Neutrophil (primary cell): ENCODE data around the gene POFUT2.

Experiments used
- H3K27ac ChIP-seq: fragments of 200-600 bp; sonication (generic); 2 replicates; pipeline ENCODE4 v1.5.1; 2016; ENCODE audit warnings: mild to moderate bottlenecking, moderate library complexity
- H3K27me3 ChIP-seq: fragments of 200-600 bp; sonication (generic); 2 replicates; pipeline ENCODE4 v1.6.0; 2016; ENCODE audit warnings: mild to moderate bottlenecking
- H3K36me3 ChIP-seq: fragments of 200-600 bp; sonication (generic); 2 replicates; pipeline ENCODE4 v1.5.1; 2017
- H3K4me1 ChIP-seq, 2 experiments: fragments of 200-600 bp in 1 of 2; sonication (generic) in 1 of 2; 1 replicate in 1 of 2; 2 replicates in 1 of 2; pipeline versions ENCODE4 v1.5.1 to v1.6.1; 2013 to 2016; ENCODE audit warnings: low read depth in 1 of 2, low read length in 1 of 2, mild to moderate bottlenecking in 1 of 2, moderate library complexity in 1 of 2; ENCODE audit not compliant: control insufficient read depth in 1 of 2, insufficient read depth in 1 of 2
- H3K4me3 ChIP-seq, 2 experiments: fragments of 200-600 bp in 1 of 2; sonication (generic) in 1 of 2; 1 replicate in 1 of 2; 2 replicates in 1 of 2; pipeline ENCODE4 v1.5.1; 2013 to 2016; ENCODE audit warnings: low read depth in 1 of 2, low read length in 1 of 2, mild to moderate bottlenecking in 1 of 2, moderate library complexity in 1 of 2
- H3K9me3 ChIP-seq: fragments of 200-600 bp; sonication (generic); 2 replicates; pipeline ENCODE4 v1.5.1; 2016
- CTCF ChIP-seq: fragments of 200-600 bp; sonication (generic); IDR thresholded peaks from 2 replicates; pipeline ENCODE4 v1.5.1; 2016; ENCODE audit warnings: antibody characterized with exemption

POFUT2 gene

GRCh38 chr21:45278156-45278911, 9.4 kb downstream of the POFUT2 start:
- H3K4me3 ChIP-seq: no peak overlapping the region
- no peak for TF ChIP-seq CTCF
- H3K27ac ChIP-seq: no peak overlapping the region
- no peaks in the 10 kb centered on the region for H3K9me3 ChIP-seq
- no peaks in the 10 kb centered on the region for H3K27me3 ChIP-seq
- peaks cover 86% of the 10 kb centered on the region for H3K36me3 ChIP-seq
- no peaks in the 10 kb centered on the region for H3K4me1 ChIP-seq

- H3K4me1 ChIP-seq: no peaks in the 10 kb centered on the region
- no peak overlapping the region for H3K27ac ChIP-seq
- no peak overlapping the region for H3K4me3 ChIP-seq
- no peaks in the 10 kb centered on the region for H3K9me3 ChIP-seq
- H3K36me3 ChIP-seq: peaks cover 77% of the 10 kb centered on the region
- no peak for TF ChIP-seq CTCF
- H3K27me3 ChIP-seq: no peaks in the 10 kb centered on the region
Observed at GRCh38 chr21:45277101-45278045, 10.3 kb downstream of the POFUT2 start.

- H3K4me3 ChIP-seq: no peak overlapping the region
- peaks cover 69% of the 10 kb centered on the region for H3K36me3 ChIP-seq
- no peak for TF ChIP-seq CTCF
- H3K27me3 ChIP-seq: no peaks in the 10 kb centered on the region
- H3K4me1 ChIP-seq: no peaks in the 10 kb centered on the region
- H3K27ac ChIP-seq: no peak overlapping the region
- H3K9me3 ChIP-seq: no peaks in the 10 kb centered on the region
Observed at GRCh38 chr21:45276596-45276995, 11.1 kb downstream of the POFUT2 start.

- H3K36me3 ChIP-seq: peaks cover 61% of the 10 kb centered on the region
- no peak overlapping the region for H3K27ac ChIP-seq
- TF ChIP-seq CTCF: no peak
Observed at GRCh38 chr21:45270306-45270821, 17.3 kb downstream of the POFUT2 start.

GRCh38 chr21:45269861-45270260, 17.8 kb downstream of the POFUT2 start:
- no peaks in the 10 kb centered on the region for H3K4me1 ChIP-seq
- peaks cover 61% of the 10 kb centered on the region for H3K36me3 ChIP-seq
- no peaks in the 10 kb centered on the region for H3K27me3 ChIP-seq
- H3K9me3 ChIP-seq: peaks cover 5% of the 10 kb centered on the region
- no peak for TF ChIP-seq CTCF
- H3K4me3 ChIP-seq: no peak overlapping the region
- H3K27ac ChIP-seq: no peak overlapping the region

More at GRCh38 chr21:45270306-45270821, 17.3 kb downstream of the POFUT2 start:
- no peaks in the 10 kb centered on the region for H3K4me1 ChIP-seq
- H3K9me3 ChIP-seq: peaks cover 5% of the 10 kb centered on the region
- H3K27me3 ChIP-seq: no peaks in the 10 kb centered on the region
- H3K4me3 ChIP-seq: no peak overlapping the region
